Islet of Langerhans (tissue), 1 donor: ENCODE results near the gene MRPL12.

ENCODE experiments used
- FAIRE-seq: peaks from one replicate; lab custom pipeline; 2011; peaks lifted over from hg19 to GRCh38; lab: Jason Lieb, UNC

MRPL12 gene

DNA sequence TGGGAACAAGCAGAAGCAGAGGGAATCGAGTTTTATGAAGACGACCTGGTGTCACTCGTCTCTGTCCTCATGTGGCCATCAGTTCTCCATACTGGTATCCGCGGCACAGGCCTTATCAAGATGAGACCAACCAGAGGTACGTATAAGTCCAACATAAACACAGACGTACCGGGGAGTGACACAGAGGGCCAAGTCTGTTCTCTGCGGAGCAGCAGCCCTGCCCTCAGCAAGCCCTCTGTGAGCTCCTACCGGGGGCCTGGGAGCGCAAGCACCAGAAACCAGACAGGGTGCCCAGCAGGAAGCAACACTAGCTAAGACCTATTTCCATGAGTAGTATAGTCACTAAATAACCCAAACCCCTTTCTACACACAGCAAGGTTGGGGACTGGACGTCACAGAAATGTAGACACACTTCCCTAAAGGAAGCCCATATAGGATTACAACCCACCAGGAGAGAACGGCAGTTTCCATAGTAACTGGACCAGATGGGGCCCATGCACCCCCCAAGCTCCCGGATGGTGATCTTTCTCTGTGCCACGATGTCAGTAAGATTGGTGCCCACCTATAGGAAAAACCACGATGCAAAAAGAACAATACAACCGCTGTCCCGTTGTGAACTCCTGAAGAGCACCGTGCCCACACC lies 20.5 kb upstream of the MRPL12 start:
- no peak for FAIRE-seq

DNA sequence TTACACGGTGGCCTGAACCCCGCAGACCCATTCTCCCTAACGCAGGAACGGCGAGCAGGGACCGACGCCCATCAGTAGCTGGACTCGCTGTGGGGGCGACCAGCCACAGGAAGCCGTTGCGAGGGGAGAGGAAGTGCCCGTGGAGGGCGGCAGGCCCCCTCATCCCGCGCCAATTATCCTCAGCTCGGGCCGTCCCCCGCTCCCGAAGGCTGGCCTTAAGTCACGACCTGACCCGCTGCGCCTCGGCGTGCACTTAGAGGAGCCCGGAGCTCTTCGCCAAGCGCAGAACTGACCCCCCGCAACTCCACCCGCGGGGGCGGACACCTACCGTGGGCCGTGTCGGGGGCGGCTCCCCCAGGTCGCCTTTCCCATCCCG lies 20.0 kb upstream of the MRPL12 start:
- no peak for FAIRE-seq

DNA sequence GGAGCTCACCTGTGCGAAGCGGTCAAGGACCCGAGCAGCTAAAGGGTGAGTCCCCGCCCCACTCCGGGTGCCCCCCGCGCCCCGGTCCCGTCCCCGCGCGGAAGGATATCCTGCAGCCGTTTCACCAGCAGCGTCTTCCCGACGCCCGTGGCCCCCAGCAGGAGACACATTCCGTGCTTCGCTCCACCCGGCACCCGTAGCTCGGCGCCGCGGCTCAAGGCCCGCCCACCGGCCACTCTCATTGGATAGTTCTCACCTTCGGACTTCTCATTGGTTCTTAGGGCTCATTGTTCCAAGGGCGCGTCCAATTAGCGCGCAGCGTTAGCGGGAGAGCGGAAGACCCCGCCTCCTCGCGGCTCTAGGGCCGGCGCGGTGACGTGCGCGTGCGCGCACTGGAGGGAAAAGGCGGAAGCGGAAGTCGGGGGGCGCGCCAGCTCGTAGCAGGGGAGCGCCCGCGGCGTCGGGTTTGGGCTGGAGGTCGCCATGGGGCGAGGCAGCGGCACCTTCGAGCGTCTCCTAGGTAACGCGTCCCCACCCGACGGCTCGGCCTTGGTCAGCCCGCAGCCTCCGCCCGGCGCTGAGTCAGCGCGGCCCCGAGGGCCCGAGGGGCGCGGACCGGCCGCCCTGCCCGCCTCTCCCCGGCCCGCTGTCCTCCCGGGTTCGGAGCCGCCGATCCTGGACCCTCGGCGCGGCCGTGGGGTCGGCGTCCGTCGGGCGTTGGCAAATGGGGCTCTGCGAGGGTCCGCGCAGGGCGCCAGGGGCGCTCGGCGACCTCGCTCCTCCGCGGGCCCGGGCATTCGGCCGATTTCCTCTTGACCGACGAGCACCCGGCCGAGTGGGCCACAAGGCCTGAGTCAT lies 19.4 kb upstream of the MRPL12 start, which contains the start of the genes ARL16 and HGS:
TSS of gene ARL16 (minus strand) at position 214 of the 858 bp plus-strand sequence. CDS start at position 170, 44 bp downstream.
TSS of gene HGS (plus strand) at position 428 of the 858 bp plus-strand sequence. CDS start at position 484, 56 bp downstream.
- FAIRE-seq, result peak; percentile 95

DNA sequence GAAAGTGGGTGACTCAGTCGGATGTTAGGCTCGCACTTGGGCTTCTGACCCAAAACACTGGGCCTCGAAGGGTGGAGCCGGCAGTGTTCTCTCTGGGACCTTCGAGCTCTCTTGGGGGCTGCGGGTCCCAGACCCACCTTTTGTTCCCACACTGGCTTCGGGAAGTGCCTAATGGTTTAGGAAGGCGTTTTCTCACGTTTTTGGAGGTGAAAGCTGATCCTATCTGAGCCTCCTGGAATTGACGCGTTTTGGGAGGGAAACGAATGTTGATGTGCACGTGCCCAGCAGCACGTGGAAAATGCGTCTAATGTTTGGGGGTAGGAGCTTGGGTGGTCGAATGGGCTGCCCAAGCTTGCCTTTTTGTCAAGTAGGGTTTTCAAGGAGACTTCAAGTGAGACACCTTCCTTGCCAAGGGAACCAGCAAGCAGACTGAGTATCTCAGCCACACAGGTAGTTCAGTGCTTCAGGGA lies 18.7 kb upstream of the MRPL12 start:
- no peak for FAIRE-seq

DNA sequence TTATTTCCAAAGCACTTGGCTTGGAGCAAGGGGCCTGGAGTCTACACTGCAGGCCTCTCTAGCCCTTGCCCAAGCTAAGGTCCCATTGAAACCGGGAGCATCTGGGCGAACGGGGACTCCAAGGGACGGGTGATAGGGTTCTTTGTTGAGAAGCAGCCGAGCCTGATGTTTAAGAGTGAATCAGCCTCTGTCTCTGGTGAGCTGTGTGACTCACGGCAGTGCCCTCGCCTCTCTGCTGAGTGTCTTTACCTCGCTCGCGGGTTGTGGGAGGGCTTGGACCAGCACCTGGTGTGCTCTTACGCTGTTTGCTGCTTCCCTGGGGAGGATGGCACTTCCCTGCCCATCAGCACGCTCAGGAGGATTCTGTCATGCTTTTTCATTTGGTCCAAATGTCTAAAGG lies 18.1 kb upstream of the MRPL12 start:
- FAIRE-seq, result no peak

DNA sequence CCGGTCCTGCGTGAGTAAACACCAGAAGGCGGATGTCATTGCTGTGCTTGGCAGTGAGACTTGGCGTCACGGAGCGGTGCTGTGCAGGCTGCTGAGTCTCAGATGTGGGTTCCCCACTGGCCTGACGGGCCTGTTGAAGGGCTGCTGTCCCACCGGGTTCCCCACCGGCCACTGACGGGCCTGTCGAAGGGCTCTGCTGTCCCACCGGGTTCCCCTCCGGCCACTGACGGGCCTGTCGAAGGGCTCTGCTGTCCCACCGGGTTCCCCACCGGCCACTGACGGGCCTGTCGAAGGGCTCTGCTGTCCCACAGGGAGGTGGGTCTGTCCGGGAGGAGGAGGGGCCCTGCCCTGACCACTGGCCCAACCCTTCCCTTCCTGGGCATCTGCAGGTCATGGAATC lies 16.6 kb upstream of the MRPL12 start:
- FAIRE-seq, result no peak

DNA sequence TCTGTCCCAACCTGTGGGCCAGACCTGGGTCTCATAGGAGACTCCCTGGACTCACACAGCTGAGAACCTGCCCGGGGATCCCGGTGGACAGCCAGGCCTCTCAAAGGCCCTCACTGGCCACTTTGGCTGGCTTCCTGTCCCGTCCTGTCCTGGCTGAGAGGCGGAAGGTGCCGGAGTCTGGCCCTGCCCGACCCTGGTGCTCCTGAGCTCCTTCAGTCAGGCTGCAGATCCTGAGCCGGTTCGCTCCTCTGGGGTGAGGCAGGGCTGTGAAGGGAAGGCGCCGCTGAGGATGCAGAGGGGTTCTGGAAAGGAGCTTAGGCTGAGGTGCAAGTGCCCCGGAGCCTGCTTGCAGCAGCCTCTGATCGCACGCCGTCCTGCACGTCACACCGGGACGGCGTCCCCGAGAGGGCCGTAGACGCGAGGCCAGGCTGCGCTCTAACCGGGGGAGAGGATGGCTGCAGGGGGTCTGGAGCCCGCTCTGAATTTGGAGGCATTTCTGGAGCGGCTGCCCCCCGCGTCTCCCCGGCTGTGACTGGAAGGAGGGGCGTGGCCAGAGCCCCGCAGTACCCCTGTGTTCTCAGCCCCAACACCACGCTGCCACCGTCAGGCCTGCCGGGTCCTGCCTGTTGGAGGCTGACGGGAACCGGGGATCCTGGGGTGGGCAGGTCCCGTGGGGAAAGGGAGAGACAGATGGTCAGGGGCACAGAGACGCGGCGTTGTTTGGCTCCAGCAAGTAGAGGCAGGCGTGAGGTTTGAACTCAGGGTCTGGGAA lies 15.2 kb upstream of the MRPL12 start:
- no peak for FAIRE-seq

DNA sequence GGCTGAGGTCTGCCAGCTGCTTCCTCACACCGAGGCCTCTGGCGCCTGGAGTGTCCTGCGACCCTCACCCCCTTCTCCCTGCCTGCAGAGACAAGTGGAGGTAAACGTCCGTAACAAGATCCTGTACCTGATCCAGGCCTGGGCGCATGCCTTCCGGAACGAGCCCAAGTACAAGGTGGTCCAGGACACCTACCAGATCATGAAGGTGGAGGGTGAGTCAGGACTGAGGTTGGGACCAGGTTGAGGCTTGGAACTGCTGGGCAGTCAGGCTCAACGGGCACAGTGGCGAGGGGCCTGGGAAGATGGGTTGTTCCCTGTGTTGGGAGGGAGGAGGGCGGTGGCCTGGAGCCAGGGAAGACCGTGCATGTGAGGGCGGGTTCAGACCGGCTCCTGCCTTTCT lies 14.6 kb upstream of the MRPL12 start:
- no peak for FAIRE-seq

DNA sequence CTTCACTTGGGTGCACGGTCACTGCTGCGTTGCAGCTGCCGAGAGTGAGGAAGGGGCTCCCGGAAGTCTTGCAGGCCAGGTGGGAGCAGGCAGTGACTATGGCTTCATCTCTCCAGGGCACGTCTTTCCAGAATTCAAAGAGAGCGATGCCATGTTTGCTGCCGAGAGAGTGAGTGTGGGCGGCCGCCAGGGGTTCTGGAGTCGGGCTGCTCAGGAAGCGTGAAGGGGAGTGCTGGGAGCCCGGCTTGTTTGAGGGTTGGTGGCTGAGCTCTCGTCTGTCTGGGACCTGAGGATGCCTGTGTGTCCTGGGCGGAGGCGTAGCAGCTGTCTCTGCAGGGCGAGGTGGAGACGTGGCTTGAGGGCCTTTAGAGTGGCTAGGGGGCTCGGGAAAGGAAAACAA lies 13.1 kb upstream of the MRPL12 start:
- FAIRE-seq, result no peak

DNA sequence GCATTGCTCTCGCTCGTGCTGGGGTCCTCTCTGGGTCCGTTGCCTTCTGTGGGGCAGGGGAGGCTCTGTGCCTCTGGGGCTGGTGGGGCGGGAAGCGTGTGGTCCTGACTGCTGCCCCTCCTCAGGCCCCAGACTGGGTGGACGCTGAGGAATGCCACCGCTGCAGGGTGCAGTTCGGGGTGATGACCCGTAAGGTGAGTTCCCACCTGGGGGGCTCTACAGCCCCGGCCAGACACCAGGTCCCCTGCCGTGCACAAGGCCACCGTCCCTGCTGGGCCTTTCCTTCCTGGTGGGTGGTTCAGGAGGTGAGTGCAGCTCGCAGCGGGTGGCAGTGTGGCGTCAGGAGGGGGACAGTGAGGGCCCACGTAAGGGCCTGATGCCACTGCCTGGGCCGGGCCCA lies 12.6 kb upstream of the MRPL12 start:
- no peak for FAIRE-seq

DNA sequence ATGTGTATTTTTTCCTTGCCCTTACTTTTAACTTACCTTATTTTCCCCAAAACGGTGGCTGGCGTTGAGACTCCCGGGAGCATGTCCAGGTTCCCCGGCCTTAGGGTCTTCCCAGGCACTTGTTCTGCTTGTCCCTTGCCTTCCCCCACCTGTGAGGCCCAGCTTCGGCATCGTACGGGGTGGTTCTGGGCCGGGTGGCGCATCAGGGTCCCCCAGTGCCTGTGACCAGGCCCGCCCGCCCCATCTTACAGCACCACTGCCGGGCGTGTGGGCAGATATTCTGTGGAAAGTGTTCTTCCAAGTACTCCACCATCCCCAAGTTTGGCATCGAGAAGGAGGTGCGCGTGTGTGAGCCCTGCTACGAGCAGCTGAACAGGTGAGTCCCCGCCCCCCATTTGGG lies 12.0 kb upstream of the MRPL12 start:
- no peak for FAIRE-seq

DNA sequence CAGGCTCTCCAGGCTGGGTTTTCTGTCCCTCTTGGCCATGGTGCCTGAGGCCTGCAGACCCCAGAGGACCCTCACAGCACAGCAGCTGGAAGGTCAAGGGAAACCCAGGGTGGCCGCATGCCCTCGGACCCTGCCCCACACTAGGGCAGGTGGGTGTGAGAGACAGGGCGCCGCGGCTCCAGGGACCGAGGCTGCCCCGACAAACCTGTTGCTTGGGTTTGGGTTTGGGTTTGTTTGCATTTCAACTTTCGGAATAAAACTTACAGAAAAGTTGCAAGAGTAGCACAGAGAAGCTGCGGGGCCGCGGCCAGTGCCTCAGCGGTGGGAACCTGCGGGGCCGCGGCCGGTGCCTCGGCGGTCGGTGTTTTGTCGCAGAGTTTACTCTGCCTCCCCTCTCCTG lies 11.6 kb upstream of the MRPL12 start:
- no peak for FAIRE-seq

DNA sequence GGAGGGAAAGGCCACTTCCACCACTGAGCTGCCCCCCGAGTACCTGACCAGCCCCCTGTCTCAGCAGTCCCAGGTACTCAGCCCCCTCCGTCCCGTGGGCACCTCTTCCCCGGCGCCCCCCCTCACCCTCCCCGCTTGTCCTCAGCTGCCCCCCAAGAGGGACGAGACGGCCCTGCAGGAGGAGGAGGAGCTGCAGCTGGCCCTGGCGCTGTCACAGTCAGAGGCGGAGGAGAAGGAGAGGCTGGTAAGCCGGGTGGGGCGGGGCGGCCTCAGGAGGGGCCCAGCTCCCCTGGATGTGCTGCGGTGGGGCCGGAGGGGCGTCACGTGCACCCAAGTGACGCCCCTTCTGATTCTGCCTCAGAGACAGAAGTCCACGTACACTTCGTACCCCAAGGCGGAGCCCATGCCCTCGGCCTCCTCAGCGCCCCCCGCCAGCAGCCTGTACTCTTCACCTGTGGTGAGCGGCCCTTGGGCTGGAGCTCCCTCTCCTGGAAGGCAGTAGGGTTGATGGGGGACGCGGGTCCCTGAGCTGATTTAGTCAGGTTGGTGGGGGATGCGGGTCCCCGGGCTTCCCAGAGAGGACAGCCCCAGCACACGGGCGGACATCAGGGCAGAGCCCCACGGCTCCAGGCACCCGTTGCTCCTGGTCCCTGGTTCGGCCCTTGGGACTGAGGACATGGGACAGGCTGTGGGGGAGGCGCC lies 9.5 kb upstream of the MRPL12 start:
- FAIRE-seq, result no peak

DNA sequence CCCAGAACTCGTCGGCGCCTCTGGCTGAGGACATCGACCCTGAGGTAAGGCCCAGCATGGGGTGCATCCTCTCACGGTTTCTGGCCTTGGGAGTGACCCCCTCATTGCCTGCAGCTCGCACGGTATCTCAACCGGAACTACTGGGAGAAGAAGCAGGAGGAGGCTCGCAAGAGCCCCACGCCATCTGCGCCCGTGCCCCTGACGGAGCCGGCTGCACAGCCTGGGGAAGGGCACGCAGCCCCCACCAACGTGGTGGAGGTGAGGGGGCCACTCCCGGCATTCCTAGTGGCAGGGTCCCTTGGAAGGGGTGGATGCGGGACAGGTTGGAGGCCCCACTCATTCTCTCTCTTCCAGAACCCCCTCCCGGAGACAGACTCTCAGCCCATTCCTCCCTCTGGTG lies 8.4 kb upstream of the MRPL12 start:
- no peak for FAIRE-seq

DNA sequence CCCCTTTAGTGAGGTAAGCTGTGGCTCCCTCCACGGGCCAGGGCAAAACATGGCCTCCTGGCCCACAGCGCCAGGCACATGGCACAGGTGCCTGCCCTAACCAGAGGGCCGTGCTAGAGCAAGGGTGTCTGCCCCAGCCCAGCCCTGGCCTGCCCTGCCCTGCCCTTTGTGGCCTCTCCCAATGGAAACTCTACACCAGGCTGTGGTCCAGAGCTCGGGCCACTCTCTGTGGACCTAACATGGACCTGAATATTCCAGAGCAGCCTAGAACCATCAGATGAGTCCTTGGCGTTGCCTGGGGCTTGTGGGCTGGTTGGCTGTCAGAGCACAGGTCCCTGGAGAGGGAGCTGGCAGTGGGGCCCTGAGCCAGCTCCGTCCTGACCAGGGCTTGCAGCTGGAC lies 8.0 kb upstream of the MRPL12 start:
- FAIRE-seq, result no peak

DNA sequence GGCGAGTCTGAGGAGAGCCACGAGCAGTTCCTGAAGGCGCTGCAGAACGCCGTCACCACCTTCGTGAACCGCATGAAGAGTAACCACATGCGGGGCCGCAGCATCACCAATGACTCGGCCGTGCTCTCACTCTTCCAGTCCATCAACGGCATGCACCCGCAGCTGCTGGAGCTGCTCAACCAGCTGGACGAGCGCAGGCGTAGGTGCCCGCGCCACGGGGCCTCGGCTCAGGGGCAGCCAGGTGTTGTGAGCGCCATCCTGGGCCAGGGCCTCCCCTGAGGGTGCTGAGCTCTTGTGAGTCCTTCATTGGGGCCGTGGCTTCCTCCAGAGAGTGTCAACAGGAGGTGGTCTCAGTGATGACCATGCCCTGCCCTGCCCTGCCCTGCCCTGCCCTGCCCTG lies 7.4 kb upstream of the MRPL12 start:
- FAIRE-seq, result no peak

DNA sequence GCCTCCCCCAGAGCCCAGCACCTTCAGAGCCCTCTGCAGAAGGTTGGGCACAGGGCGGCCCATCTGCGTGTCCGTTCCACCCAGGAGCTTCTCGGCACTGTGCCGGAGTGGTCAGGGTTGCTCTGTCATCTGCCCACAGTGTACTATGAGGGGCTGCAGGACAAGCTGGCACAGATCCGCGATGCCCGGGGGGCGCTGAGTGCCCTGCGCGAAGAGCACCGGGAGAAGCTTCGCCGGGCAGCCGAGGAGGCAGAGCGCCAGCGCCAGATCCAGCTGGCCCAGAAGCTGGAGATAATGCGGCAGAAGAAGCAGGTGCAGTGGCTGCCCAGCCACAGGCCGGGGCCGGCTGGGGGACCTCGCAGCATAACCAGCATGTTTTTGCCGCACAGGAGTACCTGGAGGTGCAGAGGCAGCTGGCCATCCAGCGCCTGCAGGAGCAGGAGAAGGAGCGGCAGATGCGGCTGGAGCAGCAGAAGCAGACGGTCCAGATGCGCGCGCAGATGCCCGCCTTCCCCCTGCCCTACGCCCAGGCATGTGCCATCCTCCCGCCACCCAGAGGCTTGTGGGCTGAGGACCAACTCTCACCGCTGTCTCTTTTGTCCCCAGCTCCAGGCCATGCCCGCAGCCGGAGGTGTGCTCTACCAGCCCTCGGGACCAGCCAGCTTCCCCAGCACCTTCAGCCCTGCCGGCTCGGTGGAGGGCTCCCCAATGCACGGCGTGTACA lies 6.8 kb upstream of the MRPL12 start:
- no peak for FAIRE-seq

DNA sequence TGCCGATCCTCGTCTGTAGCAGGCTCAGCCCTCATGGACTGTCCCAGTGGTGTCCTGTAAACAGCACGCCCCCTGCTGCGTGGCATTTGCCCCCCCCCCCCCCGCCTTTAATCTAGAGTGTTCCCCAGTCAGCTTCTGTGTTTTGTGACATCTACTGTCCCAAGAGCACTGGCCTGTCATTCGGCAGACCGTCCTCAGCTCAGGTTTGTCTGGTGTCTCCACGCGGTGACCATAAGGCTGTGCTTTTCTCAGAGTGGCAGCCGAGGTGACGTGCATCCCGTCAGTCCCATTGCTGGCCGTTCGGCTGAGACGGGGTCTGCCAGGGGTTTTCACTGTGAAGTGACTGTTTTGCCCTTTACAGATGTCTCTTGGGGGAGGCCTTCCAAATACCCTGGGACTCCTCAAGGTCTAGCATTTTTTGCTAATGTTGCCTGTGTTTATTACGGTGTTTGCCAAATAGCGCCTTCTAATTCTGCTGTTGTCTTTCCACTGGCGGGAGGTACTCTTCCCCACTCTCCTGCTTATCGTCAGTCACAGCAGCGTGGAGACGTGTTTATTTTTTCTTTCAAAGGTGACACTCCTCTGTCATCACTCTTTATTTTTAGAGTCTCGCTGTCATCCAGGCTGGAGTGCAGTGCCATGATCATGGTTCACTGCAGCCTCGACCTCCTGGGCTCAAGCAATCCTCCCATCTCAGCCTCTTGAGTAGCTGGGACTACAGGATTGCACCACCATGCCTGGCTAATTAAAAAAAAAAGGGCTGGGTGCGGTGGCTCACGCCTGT lies 5.7 kb upstream of the MRPL12 start:
- FAIRE-seq, result no peak

DNA sequence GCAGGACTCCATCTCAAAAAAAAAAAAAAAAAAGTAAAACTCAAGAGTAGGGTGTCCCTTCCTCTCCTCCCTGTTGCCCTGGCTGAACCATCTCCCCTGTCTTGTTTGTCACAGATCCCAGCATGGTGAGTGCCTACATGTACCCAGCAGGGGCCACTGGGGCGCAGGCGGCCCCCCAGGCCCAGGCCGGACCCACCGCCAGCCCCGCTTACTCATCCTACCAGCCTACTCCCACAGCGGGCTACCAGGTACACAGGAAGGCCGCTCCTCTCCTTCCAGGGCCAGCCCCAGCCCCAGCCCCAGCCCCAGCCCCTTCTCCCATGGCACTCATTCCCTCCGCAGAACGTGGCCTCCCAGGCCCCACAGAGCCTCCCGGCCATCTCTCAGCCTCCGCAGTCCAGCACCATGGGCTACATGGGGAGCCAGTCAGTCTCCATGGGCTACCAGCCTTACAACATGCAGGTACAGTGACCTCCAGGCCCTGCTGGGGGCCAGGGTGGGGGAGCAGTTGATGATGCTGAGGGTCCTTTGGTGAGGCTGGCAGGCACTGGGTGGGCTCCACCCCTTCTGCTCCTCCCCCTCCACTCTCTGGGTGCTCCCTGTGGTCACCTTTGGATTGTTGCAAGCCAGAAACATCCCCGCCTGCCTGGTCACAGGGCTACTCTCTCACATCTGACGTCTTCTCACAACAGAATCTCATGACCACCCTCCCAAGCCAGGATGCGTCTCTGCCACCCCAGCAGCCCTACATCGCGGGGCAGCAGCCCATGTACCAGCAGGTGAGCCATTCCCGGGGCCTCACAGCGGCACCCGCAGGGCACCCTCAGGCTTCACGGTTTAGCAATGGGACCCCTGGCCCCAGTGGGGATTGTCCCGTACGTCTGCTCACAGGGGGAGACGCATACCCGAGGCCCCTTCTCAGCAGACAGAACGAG lies 2.5 kb upstream of the MRPL12 start:
- FAIRE-seq, result no peak
